ENCODE measurements around the gene CCDC60.

Gene CCDC60, protein sequence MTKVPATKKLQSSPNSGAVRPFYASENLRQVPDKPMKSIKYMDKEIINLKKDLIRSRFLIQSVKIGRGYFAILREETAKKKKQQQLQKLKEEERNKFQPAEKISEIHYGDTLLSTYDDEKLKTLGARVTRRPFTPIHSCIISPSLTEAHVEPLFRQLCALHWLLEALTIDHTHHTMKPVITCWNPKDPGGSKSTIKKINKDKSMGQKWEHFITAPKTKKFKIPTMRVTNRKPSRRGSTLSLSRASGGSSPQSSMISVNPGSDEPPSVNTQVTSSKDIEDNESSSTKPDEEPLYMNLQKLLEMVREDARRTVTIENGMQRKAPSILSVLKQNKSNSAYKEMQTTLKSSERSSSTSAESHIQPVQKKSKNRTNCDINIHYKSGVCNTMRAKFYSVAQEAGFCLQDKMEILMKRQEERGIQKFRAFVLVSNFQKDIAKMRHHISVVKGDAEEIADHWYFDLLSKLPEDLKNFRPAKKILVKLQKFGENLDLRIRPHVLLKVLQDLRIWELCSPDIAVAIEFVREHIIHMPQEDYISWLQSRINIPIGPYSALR

DNA sequence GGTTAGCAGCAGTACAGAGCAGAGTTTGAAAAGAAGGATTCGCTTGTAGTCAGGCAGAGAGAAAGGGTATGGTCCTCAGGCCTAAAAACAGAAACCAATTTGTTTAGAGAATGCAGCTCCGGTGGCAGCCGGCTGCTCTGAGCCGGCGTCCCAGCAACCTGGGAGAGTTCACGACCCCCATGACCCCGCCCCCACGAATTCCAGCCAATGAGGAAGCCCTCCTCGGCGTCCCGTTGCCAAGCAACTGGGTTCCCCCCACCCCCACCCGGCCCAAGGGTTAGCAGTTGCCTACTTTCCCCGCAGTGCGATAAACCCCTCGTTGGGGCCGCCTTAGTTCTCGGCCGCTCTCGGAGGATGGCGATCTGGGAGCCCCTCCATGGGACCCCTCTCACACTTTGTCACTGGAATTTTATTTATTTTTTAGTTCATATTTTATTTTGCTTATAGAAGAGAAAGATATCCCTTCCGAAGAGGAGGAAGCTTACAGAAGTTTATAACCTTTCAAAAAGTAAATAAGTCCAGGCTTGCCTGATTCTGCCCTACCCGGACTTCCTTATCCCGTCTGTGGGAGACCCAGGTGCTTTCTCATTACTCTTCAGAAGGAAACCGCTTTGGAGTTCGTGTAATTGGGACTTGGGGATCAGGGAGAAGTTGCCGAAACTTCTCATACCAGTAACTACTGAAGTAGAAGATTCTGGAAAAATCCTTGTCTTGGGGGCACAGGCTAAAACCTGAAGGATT lies at the start of gene CCDC60:
Gene CCDC60 (plus strand): TSS at position 300 of the 741 bp plus-strand sequence. CDS start 448 bp downstream, outside the sequence.
- no peak for DNase-seq (ENCODE audit: extremely low read depth in 1 of 2, low read depth in 1 of 2)

DNA sequence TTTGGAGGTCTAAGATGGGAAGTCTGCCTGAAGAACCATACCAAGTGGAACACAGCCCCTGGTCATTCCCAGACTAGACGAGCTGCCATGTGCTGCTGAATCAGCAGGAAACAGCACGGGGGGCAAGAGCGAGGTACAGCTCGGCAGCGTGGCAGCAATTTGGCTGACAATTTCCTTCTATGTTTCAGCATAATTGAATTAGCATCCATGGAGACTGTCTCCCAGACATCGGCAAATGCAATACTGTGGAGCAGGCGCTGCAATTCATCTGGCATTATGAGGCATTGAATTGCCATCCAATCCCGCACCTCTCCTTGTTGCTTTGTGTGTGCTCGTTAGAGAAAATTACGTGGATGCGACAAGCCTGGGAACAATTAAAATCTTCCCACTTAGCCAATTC lies 46.0 kb upstream of the CCDC60 start:
- DNase-seq (ENCODE audit: extremely low read depth in 1 of 2, low read depth in 1 of 2), result no peak

DNA sequence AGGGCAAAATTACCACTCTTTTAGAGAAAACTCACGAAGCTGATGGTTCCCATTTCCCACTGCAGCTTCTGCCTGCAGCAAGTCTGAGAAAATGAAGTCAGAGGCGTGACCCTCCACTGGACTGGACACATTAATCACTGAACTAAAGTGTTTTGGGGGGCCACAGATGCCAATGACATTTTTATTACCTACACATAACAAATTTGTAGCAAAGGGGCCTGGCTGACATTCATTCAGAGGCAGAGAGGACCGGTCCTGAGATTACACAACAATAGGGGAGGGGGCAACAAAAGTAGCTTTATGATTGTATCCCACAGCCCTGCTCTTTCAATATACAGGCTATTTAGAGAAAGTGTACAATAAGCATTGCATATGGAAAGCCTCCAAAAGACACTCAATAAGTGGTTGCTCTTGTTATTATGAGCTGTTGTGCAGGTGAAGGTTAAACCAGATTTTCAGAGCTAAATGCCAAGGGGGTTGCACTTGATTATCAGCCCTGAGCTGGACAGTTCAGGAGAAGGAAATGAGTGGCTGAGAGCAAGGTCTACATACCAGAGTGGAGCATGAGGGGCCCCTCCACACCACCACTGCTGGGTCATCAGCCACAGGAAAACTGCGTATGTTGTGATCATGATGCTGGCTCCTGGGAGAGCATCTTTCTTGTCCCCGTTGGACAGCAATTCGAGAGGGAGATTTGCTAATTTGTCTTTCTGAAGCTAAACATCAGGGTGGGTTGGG lies 41.5 kb upstream of the CCDC60 start:
- no peak for DNase-seq (ENCODE audit: extremely low read depth in 1 of 2, low read depth in 1 of 2)

DNA sequence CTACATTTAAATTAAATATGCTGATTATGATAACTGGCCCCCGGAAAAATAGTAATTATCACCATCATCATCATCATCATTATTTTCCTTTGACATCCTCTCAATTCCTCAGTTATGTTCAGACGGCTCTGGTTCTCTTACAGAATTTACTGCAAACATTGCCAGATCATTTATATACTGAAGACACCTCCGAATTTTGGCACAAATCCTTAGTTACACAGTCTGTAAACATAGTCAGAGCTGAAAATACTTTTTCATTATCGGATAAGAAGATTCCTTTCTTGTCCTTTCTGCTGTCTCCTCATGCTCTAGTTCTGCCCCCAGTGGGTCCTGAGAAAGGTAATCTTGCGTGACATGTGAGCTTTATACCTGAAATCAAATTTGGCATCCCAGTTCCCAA lies 40.3 kb upstream of the CCDC60 start:
- no peak for DNase-seq (ENCODE audit: extremely low read depth in 1 of 2, low read depth in 1 of 2)

GRCh38 chr12:119296535-119296934 lies 38.0 kb upstream of the CCDC60 start:
- no peak for DNase-seq (ENCODE audit: extremely low read depth in 1 of 2, low read depth in 1 of 2)

DNA sequence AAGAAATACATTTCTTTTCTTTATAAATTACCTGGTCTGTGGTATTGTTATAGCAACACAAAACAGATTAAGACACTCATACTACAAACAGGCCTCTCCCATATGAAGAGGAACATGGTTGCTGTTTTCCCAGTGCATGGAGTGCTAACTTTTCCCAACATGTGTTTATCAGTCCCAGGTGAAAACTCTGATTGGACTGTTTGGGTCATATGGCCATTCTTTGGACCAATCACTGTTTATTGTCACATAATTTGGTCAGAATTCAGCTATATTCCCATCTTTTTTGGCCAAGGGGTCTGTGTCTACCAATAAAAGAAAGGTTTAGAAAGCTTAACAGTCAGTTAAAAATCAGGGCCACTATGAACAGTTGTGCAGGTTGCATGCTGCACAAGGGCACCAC lies 35.4 kb upstream of the CCDC60 start:
- no peak for DNase-seq (ENCODE audit: extremely low read depth in 1 of 2, low read depth in 1 of 2)

DNA sequence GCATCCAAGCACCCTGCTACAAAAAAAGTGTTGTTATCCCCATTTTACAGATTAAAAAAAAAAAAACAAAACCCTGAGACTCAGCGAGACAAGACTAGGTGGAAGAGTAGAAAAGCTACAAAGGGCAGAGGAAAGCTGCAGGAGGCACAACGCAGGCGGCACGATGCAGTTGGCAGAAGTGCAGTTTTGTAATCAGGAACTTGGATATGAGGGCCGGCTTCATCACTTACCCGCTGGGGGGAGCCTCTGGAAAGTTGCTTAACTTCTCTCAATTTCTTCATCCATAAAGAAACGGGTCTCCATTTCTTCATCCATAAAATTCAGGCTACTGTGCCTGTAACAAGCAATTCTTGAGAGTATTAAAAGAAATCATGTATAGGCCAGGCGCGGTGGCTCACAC lies 33.1 kb upstream of the CCDC60 start:
- DNase-seq (ENCODE audit: extremely low read depth in 1 of 2, low read depth in 1 of 2), result no peak

DNA sequence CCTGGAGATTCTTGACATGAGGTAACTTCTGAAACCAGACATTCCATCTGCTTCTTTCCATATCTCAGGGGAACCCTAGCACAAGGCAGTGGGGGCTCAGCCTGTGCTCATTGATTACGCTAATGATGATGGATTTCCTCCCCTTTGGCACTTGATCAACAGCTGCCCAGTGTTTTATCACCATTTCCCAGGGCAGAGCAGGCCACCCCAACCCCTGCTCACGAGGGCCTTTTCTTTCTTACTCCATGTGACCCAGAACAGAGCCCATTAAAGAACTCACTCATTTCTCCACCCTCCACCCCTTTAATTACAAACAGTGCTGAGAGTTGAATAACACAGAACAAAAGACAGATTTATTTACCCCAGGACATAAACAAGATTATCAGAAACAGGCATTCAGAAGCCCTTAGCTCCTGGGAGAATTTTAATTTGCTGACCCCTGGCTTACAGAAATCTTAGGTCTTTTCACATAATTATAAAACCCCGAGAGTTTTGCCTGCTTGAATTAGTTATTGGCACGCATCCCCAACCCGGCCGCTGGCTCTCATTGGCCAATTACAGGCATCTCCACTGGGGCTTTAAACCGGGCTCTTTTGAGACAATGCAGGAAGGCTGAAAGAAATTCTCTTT lies 32.0 kb upstream of the CCDC60 start:
- DNase-seq (ENCODE audit: extremely low read depth in 1 of 2, low read depth in 1 of 2), result no peak

- no peak for DNase-seq (ENCODE audit: extremely low read depth in 1 of 2, low read depth in 1 of 2)
Observed at GRCh38 chr12:119306593-119306992, 27.9 kb upstream of the CCDC60 start.

DNA sequence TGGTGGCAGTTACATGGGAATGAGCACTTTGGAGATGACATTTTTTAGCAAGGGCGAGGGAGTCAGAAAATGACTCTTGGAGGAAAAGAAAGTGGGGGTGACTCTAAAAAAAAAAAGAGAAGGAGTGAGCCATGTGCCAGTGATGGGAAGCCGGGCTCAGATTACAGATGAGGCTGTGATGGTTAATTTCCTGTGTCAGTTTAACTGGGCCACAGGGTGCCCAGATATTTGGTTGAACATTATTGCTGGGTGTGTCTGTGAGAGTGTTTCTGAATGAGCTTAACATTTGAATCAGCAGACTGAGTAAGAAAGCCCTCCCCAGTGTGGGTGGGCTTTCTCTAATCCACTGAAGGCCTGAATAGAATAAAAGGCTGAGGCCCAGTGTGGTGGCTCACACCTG lies 26.8 kb upstream of the CCDC60 start:
- DNase-seq (ENCODE audit: extremely low read depth in 1 of 2, low read depth in 1 of 2), result no peak

DNA sequence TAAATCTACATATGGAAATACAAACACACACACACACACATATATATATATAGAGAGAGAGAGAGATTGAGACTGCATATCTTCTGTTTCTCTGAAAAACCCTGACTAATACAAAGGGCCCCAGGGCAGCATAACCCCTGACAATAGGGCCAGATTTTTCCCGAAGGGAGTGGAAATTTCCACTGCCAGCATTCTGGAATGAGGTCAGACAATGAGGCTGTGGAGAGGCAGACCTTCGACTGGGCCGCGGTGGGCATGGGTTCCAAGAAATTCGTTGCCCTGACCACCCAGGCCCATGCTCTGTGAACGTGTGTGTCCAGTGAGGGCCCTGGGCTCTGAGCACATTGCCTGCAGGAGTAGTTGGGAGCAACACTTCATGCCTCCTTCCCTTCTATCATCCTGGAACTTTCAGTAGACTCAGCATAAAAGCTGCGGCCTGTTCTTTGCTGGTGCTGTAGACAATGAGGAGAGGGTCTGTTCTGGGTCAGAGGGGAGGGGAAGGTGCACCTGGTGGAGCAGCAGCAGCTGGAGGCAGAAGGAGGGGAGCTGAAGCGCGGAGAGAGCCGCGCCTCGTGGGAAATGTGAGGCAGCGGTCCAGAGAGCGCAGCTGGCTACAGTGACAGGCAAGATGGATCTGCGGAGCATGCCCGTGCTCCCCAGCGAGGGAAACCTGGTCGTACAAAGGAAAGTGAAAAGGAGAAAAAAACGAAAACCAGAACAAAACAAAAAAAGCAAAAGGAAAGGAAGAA lies 25.6 kb upstream of the CCDC60 start:
- DNase-seq (ENCODE audit: extremely low read depth in 1 of 2, low read depth in 1 of 2), result no peak

DNA sequence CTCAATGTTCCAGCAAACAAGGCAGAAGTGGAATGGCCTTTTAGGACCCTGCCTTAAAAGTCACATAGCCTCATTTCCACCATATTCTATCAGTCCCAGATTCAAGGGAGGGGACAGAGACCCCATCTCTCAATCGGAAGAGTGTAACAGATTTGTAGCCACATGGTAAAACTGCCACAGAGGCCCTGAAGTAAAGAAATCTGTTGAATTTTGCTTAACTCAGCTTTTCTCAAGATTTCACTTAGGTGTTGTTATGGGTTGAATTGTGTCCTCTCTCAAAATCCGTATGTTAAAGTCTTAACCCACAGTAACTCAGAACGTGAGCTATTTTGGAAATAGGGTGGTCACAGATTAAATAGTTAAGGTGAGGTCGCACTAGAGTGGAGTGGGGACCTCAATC lies 22.7 kb upstream of the CCDC60 start:
- DNase-seq (ENCODE audit: extremely low read depth in 1 of 2, low read depth in 1 of 2), result no peak

DNA sequence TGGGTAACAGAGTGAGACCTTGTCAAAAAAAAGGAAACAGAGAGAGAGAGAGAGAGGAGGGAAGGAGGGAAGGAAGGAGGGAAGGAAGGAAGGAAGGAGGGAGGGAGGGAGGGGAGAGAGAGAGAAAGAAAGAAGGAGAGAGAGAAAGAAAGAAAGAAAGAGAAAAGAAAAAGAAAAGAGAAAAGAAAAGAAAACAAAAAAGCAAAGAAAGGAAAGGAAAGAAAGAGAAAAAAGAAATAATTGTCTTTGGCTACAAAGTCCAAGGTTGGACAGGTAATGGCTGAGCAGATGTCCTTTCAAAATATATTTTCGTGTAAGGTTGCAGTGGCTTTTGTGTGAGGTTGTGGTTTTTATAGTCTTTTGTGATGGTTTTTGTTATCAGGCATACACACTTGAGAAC lies 21.6 kb upstream of the CCDC60 start:
- no peak for DNase-seq (ENCODE audit: extremely low read depth in 1 of 2, low read depth in 1 of 2)

DNA sequence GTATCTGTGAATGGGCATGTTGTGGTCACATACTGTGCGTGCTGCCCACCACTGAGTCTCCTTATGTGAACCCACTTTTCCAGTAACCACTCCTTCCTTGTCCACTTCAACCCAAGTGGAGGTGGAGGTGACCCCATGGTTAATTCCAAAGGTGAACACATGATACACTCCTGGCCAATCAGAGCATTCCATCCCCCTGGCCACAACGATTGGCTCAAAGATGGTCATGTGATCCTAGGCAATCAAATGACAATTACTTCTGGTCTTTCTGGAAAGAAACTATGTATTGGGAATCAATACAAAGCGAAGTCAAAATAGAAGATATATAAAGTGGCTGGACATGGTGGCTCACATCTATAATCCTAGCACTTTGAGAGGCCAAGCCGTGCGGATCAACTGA lies 20.2 kb upstream of the CCDC60 start:
- DNase-seq (ENCODE audit: extremely low read depth in 1 of 2, low read depth in 1 of 2), result no peak

DNA sequence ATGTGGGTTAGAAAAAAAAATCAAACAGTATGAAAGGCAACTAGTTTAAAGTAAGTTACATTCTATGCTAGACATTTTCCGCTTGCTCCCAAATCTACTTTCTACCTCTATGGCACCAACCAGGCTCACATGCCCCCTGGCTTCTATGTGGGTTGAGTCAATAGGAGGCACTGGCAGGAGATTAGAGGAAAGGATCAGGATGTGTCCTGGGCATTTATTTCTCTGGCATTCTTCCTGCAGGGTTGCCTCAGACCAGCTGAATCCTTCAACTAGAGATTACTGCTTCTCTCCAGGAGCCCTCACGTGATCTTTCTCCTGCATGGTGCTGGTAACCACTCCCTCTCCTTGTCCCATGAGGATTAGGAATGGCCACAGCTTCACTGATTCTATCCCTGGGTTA lies 14.9 kb upstream of the CCDC60 start:
- no peak for DNase-seq (ENCODE audit: extremely low read depth in 1 of 2, low read depth in 1 of 2)

DNA sequence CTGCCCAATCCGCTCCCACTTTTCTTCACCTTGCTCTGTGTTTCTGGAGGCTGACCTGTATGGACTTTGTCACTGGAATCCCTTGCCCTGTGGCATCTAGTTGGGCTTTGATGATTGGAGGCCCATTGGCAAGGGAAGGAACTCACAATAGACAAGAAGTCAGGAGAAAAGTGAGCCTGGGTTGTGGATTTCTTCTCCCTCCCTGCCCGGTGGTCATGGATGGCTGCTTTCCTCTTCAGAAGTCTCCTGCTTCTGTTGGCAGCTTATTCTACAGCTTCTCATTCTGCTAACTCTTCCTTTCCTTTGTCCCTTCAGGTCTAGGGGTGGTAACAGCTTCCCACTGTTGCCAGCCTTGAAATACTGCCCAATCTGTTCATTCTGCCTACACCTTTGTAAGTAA lies 13.9 kb upstream of the CCDC60 start:
- no peak for DNase-seq (ENCODE audit: extremely low read depth in 1 of 2, low read depth in 1 of 2)

DNA sequence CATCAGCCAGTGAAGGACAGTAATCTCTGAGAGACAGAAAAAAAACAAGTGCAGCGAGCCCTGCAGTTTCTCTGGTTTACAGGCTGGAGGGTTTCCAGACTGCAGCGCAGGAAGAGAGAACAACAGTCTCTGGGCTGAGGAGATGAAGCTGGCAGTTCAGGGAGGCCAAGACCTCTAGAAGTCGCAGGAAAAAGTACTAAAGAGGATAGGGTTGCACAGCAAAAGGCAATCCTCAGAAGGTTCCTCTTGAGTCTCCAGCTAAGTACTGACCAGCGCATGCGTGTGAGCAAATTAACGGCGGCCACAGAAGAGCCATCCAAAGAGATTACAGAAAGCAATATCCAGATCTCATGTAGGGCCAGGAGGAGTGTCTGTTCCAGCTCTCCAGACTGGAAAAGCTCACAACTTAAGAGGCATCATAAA lies 12.2 kb upstream of the CCDC60 start:
- DNase-seq (ENCODE audit: extremely low read depth in 1 of 2, low read depth in 1 of 2), result no peak

DNA sequence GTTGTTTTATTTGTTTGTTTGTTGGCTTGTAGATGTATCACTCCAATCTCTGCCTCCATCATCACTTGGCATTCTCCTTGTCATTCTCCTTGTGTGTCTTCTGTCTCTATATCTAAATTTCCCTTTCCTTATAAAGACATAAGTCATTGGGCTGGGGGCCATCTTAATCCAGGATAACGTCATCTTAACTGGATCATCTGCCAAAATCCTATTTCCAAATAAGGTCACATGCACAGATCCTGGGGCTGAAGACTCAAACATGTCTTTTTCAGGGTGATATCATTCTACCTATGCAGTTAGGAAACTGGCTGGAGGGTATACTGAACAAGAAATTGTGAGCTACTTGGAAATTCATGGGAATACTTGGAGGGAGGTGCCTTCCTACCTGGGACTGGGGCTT lies 8.7 kb upstream of the CCDC60 start:
- DNase-seq (ENCODE audit: extremely low read depth in 1 of 2, low read depth in 1 of 2), result no peak

- no peak for DNase-seq (ENCODE audit: extremely low read depth in 1 of 2, low read depth in 1 of 2)
Observed at GRCh38 chr12:119326341-119326740, 8.2 kb upstream of the CCDC60 start.

- no peak for DNase-seq (ENCODE audit: extremely low read depth in 1 of 2, low read depth in 1 of 2)
Observed at GRCh38 chr12:119327471-119327870, 7.1 kb upstream of the CCDC60 start.
